Osteoblast (primary cell): Measurements from ENCODE around the gene AHSG. TPM values are rescaled to one million over a fixed set of nuclear protein-coding genes. Genes with fewer than 3 reads are reported as not detected.

ENCODE experiments used
- DNase-seq: peaks from one replicate; pipeline ENCODE4 v3.0.0; 2011; ENCODE audit warnings: low spot score, mixed read lengths; ENCODE audit not compliant: insufficient read length; ENCODE audit errors: missing footprints
- H2AFZ ChIP-seq: 2 replicates; pipeline ENCODE4 v1.6.0; 2011; ENCODE audit warnings: mild to moderate bottlenecking, low read length
- H3K27ac ChIP-seq: 2 replicates; pipeline ENCODE4 v1.5.1; 2011; ENCODE audit warnings: mild to moderate bottlenecking, low read depth, low read length, moderate library complexity
- H3K27me3 ChIP-seq: 2 replicates; pipeline ENCODE4 v1.6.0; 2012; ENCODE audit warnings: mild to moderate bottlenecking, control low read depth, inconsistent platforms, low read length, moderate library complexity; ENCODE audit not compliant: insufficient read depth
- H3K36me3 ChIP-seq: 2 replicates; pipeline ENCODE4 v1.5.1; 2011; ENCODE audit warnings: mild to moderate bottlenecking, low read length, control low read depth, moderate library complexity; ENCODE audit not compliant: insufficient read depth
- H3K4me1 ChIP-seq: 2 replicates; pipeline ENCODE4 v1.5.1; 2011; ENCODE audit warnings: mild to moderate bottlenecking, low read length, control low read depth, moderate library complexity; ENCODE audit not compliant: insufficient read depth
- H3K4me2 ChIP-seq: 2 replicates; pipeline ENCODE4 v1.6.0; 2011; ENCODE audit warnings: mild to moderate bottlenecking, low read length; ENCODE audit not compliant: insufficient read depth
- H3K4me3 ChIP-seq: fragments of 200-600 bp; sonication (generic); 3 replicates; pipeline ENCODE4 v1.5.1; 2012; ENCODE audit warnings: mild to moderate bottlenecking, low read length, inconsistent platforms; ENCODE audit not compliant: insufficient read depth
- H3K79me2 ChIP-seq: 2 replicates; pipeline ENCODE4 v1.6.0; 2012; ENCODE audit warnings: mild to moderate bottlenecking, low read length, control low read depth, inconsistent platforms; ENCODE audit not compliant: insufficient read depth
- H3K9me3 ChIP-seq: 2 replicates; pipeline ENCODE4 v1.5.1; 2011; ENCODE audit warnings: low read depth, low read length, control low read depth
- H4K20me1 ChIP-seq: 2 replicates; pipeline ENCODE4 v1.6.0; 2012; ENCODE audit warnings: mild to moderate bottlenecking, low read length, control low read depth; ENCODE audit not compliant: insufficient read depth
- total RNA-seq: library from RNA; depleted of rRNA; stranded (reverse); fragments of >200 nt; gene quantifications from 2 replicates; pipeline ENCODE4 v1.2.3, GENCODE V29; 2012
- TF ChIP-seq, protein P1 (sequence below): IDR thresholded peaks from 2 replicates; pipeline ENCODE4 v1.5.1; 2011; ENCODE audit warnings: mild to moderate bottlenecking, low read depth, low read length, moderate library complexity; ENCODE audit errors: extremely low read depth

AHSG gene
- total RNA-seq, 1 donor: not detected

DNA sequence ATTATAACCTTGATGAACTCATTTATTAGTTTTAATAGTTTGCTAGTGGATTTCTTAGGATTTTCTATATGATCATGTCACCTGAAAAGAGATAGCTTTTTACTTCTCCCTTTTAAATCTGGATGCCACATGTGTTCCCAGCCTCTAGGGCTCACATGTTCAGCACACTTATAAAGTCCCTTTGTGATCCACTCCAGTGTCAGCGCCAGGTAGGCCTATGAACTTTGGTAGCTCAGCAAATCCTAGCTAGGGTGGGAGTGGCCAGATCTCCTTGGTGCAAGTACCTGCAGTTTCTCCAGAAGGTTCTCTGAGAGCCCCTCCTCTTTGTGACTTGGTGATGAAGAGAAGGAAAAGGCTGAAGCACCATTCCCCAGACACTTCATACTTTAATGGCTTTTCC lies 36.0 kb downstream of the AHSG start:
- Histone ChIP-seq H3K9me3 (no peaks in the 10 kb centered on the region), H3K4me2 (no peak overlapping the region), H2AFZ (no peak overlapping the region), H3K27me3 (no peaks in the 10 kb centered on the region), H3K4me1 (no peaks in the 10 kb centered on the region), H3K4me3 (no peak overlapping the region), H3K36me3 (no peaks in the 10 kb centered on the region), H3K27ac (no peak overlapping the region), H3K79me2 (no peaks in the 10 kb centered on the region), H4K20me1 (no peaks in the 10 kb centered on the region)
- DNase-seq: no peak
- TF ChIP-seq, protein P1, sequence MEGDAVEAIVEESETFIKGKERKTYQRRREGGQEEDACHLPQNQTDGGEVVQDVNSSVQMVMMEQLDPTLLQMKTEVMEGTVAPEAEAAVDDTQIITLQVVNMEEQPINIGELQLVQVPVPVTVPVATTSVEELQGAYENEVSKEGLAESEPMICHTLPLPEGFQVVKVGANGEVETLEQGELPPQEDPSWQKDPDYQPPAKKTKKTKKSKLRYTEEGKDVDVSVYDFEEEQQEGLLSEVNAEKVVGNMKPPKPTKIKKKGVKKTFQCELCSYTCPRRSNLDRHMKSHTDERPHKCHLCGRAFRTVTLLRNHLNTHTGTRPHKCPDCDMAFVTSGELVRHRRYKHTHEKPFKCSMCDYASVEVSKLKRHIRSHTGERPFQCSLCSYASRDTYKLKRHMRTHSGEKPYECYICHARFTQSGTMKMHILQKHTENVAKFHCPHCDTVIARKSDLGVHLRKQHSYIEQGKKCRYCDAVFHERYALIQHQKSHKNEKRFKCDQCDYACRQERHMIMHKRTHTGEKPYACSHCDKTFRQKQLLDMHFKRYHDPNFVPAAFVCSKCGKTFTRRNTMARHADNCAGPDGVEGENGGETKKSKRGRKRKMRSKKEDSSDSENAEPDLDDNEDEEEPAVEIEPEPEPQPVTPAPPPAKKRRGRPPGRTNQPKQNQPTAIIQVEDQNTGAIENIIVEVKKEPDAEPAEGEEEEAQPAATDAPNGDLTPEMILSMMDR: no peak

DNA sequence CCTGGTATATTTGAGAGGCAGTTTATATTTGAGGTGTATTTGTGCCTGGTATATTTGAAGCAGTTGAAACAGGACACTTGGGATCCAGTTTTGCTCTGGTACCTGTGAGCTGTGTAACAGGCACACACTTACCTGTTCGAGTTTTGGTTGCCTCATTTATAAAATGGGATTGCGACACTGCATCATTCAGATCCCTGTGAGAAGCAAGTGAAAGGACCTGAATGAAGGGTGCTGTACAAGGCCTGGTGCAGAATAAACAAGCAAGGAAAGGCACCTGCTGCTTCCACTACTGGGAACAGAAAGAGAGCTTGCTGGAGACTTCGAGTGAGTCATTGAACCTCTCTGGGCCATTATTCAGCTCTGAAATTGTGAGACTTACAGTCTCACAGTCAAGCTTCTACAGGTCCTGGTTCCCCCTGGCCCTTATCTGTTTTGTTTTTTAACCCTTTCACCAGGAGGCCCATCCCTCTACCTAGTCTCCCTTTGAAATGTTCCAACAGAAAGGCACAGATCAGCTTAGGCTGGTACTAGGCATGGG lies 38.9 kb downstream of the AHSG start:
- no peaks in the 10 kb centered on the region for H3K27me3 ChIP-seq
- H3K9me3 ChIP-seq: no peaks in the 10 kb centered on the region
- no peaks in the 10 kb centered on the region for H3K4me1 ChIP-seq
- TF ChIP-seq, protein P1: no peak
- no peak overlapping the region for H3K4me2 ChIP-seq
- no peak overlapping the region for H2AFZ ChIP-seq
- no peaks in the 10 kb centered on the region for H3K79me2 ChIP-seq
- no peak overlapping the region for H3K27ac ChIP-seq
- H4K20me1 ChIP-seq: no peaks in the 10 kb centered on the region
- H3K36me3 ChIP-seq: no peaks in the 10 kb centered on the region
- DNase-seq: no peak
- H3K4me3 ChIP-seq: no peak overlapping the region

DNA sequence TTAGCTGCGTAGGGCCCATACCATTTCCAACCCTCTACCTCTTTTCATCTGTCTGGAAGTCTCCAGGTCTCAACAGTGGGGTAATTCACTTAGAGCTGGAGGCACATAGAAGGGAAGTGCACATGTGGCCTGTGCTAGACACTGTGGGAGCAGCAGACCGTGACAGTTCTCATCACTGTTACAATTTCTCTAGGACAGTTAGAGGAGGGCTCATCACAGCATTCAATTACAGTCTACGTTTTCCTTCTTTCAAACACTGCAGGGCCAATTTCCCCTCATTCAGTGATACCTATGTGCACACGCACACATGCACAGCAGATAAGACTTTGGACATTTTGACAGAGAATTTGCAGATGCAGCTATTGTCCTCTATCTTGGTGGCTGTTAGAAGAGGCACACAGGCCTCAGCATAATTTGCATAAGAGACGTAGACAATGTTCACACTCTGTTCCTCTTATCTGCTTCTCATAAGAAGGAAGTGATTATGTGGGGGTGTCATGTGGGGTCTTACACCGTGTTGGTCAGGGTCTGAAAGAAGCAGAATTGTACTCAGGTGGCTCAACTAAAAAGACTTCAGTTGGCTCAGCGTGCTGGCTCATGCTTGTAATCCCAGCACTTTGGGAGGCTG lies 40.3 kb downstream of the AHSG start:
- Histone ChIP-seq H3K4me3 (no peak overlapping the region), H4K20me1 (no peaks in the 10 kb centered on the region), H2AFZ (no peak overlapping the region), H3K4me2 (no peak overlapping the region), H3K4me1 (no peaks in the 10 kb centered on the region), H3K36me3 (no peaks in the 10 kb centered on the region), H3K27ac (no peak overlapping the region), H3K79me2 (no peaks in the 10 kb centered on the region), H3K9me3 (no peaks in the 10 kb centered on the region), H3K27me3 (no peaks in the 10 kb centered on the region)
- TF ChIP-seq, protein P1: no peak
- no peak for DNase-seq

DNA sequence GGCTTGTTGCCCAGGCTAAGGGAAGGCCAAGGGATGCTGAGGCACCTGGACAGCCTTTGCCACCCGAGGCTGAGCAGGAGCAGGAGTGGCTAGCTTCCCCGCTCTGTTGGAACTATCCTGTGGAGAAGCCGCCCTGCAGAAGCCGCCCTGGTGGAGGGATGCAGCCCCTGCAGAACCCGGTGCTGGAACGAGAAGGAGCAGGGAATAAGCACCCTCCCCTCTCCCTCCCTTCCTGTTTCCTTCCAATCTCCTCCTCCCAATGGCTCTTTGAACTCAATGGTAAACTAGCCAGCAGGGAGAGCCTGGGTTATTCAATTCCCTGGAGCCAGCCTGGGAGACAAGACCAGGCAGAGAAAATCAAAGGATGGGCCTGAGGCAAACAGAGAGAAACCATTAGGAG lies 41.1 kb downstream of the AHSG start:
- H2AFZ ChIP-seq: no peak overlapping the region
- no peaks in the 10 kb centered on the region for H3K9me3 ChIP-seq
- no peaks in the 10 kb centered on the region for H3K79me2 ChIP-seq
- DNase-seq: no peak
- H3K4me2 ChIP-seq: no peak overlapping the region
- no peaks in the 10 kb centered on the region for H3K27me3 ChIP-seq
- no peak overlapping the region for H3K4me3 ChIP-seq
- H3K36me3 ChIP-seq: no peaks in the 10 kb centered on the region
- TF ChIP-seq, protein P1: no peak
- no peaks in the 10 kb centered on the region for H4K20me1 ChIP-seq
- H3K27ac ChIP-seq: no peak overlapping the region
- H3K4me1 ChIP-seq: no peaks in the 10 kb centered on the region
